Measurements from ENCODE around the gene ZNF385C. TPM values are rescaled to one million over a fixed set of nuclear protein-coding genes. Genes with fewer than 3 reads are reported as not detected.

The ZNF385C gene
- total RNA-seq, 4 donors from 2014 or later = 0.53 to 1.3 TPM; not detected in 2

GRCh38 chr17:42038221-42038973 is 59.9 kb downstream of the ZNF385C start:
- Histone ChIP-seq H3K36me3 (no peaks in the 10 kb centered on the region), H3K4me3 (no peak overlapping the region), H3K27me3 (no peaks in the 10 kb centered on the region), H3K9me3 (no peaks in the 10 kb centered on the region), H3K4me1 (no peaks in the 10 kb centered on the region), H3K27ac (no peak overlapping the region)
- DNase-seq = no peak
- TF ChIP-seq CTCF (IDR thresholded peaks at IDR 0.05) (no peak), POLR2A (IDR thresholded peaks at IDR 0.05) (no peak)

- Histone ChIP-seq H3K4me3 (no peak overlapping the region), H3K27me3 (no peaks in the 10 kb centered on the region), H3K27ac (no peak overlapping the region), H3K36me3 (no peaks in the 10 kb centered on the region), H3K9me3 (no peaks in the 10 kb centered on the region), H3K4me1 (no peaks in the 10 kb centered on the region)
- TF ChIP-seq CTCF (IDR thresholded peaks at IDR 0.05) (no peak), POLR2A (IDR thresholded peaks at IDR 0.05) (no peak)
- DNase-seq = no peak
Observed at GRCh38 chr17:42034059-42034458, 64.2 kb downstream of the ZNF385C start.

GRCh38 chr17:42031584-42031983 is 66.7 kb downstream of the ZNF385C start:
- Histone ChIP-seq H3K9me3 (no peaks in the 10 kb centered on the region), H3K4me3 (no peak overlapping the region), H3K27me3 (no peaks in the 10 kb centered on the region), H3K27ac (no peak overlapping the region), H3K4me1 (no peaks in the 10 kb centered on the region), H3K36me3 (no peaks in the 10 kb centered on the region)
- TF ChIP-seq POLR2A (IDR thresholded peaks at IDR 0.05) (no peak), CTCF (IDR thresholded peaks at IDR 0.05) (no peak)
- DNase-seq = no peak

- H3K36me3 ChIP-seq = peaks cover 0 to 6% (median 0%) of the 10 kb centered on the region in 3 donors
- no peak overlapping the region for H3K4me3 ChIP-seq
- TF ChIP-seq CTCF (IDR thresholded peaks at IDR 0.05) = no peak
- TF ChIP-seq POLR2A (IDR thresholded peaks at IDR 0.05) = no peak
- DNase-seq = no peak
- H3K4me1 ChIP-seq = peaks cover 0 to 17% (median 2%) of the 10 kb centered on the region in 4 donors
- H3K27me3 ChIP-seq = no peaks in the 10 kb centered on the region
- H3K9me3 ChIP-seq = no peaks in the 10 kb centered on the region
- H3K27ac ChIP-seq = no peak overlapping the region
Observed at GRCh38 chr17:42028791-42029127, 69.5 kb downstream of the ZNF385C start.

GRCh38 chr17:42027961-42028790 is 70.1 kb downstream of the ZNF385C start:
- Histone ChIP-seq H3K27me3 (no peaks in the 10 kb centered on the region), H3K27ac (no peak overlapping the region), H3K36me3 (peaks cover 0 to 12% (median 0%) of the 10 kb centered on the region in 3 donors), H3K9me3 (no peaks in the 10 kb centered on the region), H3K4me3 (no peak overlapping the region), H3K4me1 (peaks cover 0 to 17% (median 2%) of the 10 kb centered on the region in 4 donors)
- TF ChIP-seq POLR2A (IDR thresholded peaks at IDR 0.05) (no peak), CTCF (IDR thresholded peaks at IDR 0.05) (peak in 3 of 6 experiments; percentile 18 to 39 (median 28))
- no peak for DNase-seq
